GM21526 (cell line): ENCODE results near the gene HEYL.

ENCODE experiments used
- ATAC-seq: cut with Tn5 transposase; IDR thresholded peaks from one replicate; pipeline ENCODE4 v1.9.1; 2021; ENCODE audit warnings: moderate library complexity; ENCODE audit not compliant: unreplicated experiment, low FRiP score

Gene HEYL

GRCh38 chr1:39639305-39640130 lies at the start of gene HEYL:
Gene HEYL (minus strand): TSS chr1:39639643. CDS start chr1:39639625, 18 bp downstream.
- ATAC-seq = no peak

GRCh38 chr1:39689214-39689613 lies 49.8 kb upstream of the HEYL start:
- no peak for ATAC-seq

- no peak for ATAC-seq
Measured at GRCh38 chr1:39688706-39689105, 49.3 kb upstream of the HEYL start.

- no peak for ATAC-seq
Measured at GRCh38 chr1:39687243-39687642, 47.8 kb upstream of the HEYL start.

GRCh38 chr1:39685071-39685470 lies 45.6 kb upstream of the HEYL start:
- no peak for ATAC-seq

- ATAC-seq = no peak
Measured at GRCh38 chr1:39684313-39684664, 44.8 kb upstream of the HEYL start.

GRCh38 chr1:39683591-39684312 lies 44.3 kb upstream of the HEYL start:
- ATAC-seq = no peak

GRCh38 chr1:39681999-39682398 lies 42.6 kb upstream of the HEYL start:
- ATAC-seq = no peak

- no peak for ATAC-seq
Measured at GRCh38 chr1:39681294-39681693, 41.9 kb upstream of the HEYL start.

GRCh38 chr1:39680751-39681150 lies 41.3 kb upstream of the HEYL start:
- no peak for ATAC-seq

- ATAC-seq = no peak
Measured at GRCh38 chr1:39679821-39680220, 40.4 kb upstream of the HEYL start.

- no peak for ATAC-seq
Measured at GRCh38 chr1:39678889-39679288, 39.4 kb upstream of the HEYL start.

- no peak for ATAC-seq
Measured at GRCh38 chr1:39677645-39678044, 38.2 kb upstream of the HEYL start.

GRCh38 chr1:39676948-39677548 lies 37.6 kb upstream of the HEYL start:
- ATAC-seq = no peak

GRCh38 chr1:39675220-39675619 lies 35.8 kb upstream of the HEYL start:
- no peak for ATAC-seq

GRCh38 chr1:39673215-39673614 lies 33.8 kb upstream of the HEYL start:
- no peak for ATAC-seq

- no peak for ATAC-seq
Measured at GRCh38 chr1:39672551-39672947, 33.1 kb upstream of the HEYL start.

GRCh38 chr1:39671793-39672550 lies 32.5 kb upstream of the HEYL start, which contains the start of gene NT5C1A:
Gene NT5C1A (minus strand): TSS chr1:39672107. CDS start chr1:39672038, 69 bp downstream.
- no peak for ATAC-seq

- ATAC-seq = no peak
Measured at GRCh38 chr1:39671433-39671792, 32.0 kb upstream of the HEYL start.

GRCh38 chr1:39670689-39671088 lies 31.2 kb upstream of the HEYL start:
- ATAC-seq = no peak

GRCh38 chr1:39668894-39669293 lies 29.5 kb upstream of the HEYL start:
- no peak for ATAC-seq
